ENCODE results near the gene ABLIM1. TPM values are rescaled to one million over a fixed set of nuclear protein-coding genes. Genes with fewer than 3 reads are reported as not detected.

ABLIM1 gene
- total RNA-seq, 2 donors from 2014 or later, result 359 to 404 TPM

DNA sequence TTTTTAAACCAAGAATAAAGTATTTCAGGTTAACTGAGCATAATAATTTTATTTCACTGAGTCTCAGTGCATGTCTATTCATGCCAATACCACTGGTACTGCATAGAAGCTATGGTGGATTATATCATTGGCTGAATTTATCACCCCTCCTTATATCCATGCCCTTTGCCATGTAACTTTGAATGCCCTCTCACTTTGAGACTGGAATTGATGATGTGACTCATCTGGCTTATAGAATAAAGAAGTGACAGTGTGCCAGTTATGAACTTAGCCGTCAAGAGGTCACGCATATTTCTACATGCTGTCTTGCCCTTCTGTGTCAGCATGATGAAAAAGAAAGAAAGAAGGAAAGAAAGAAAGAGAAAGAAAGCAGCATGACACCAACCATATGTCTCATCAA lies 20.7 kb upstream of the ABLIM1 start:
- no peak for DNase-seq (ENCODE audit: low spot score)
- H3K27ac ChIP-seq, result peak overlapping the region; percentile 9 to 50
- no peaks in the 10 kb centered on the region for H3K27me3 ChIP-seq
- TF ChIP-seq, protein P1, sequence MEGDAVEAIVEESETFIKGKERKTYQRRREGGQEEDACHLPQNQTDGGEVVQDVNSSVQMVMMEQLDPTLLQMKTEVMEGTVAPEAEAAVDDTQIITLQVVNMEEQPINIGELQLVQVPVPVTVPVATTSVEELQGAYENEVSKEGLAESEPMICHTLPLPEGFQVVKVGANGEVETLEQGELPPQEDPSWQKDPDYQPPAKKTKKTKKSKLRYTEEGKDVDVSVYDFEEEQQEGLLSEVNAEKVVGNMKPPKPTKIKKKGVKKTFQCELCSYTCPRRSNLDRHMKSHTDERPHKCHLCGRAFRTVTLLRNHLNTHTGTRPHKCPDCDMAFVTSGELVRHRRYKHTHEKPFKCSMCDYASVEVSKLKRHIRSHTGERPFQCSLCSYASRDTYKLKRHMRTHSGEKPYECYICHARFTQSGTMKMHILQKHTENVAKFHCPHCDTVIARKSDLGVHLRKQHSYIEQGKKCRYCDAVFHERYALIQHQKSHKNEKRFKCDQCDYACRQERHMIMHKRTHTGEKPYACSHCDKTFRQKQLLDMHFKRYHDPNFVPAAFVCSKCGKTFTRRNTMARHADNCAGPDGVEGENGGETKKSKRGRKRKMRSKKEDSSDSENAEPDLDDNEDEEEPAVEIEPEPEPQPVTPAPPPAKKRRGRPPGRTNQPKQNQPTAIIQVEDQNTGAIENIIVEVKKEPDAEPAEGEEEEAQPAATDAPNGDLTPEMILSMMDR (IDR thresholded peaks at IDR 0.05), result no peak
- H3K36me3 ChIP-seq, result no peaks in the 10 kb centered on the region
- no peak overlapping the region for H3K4me3 ChIP-seq
- H3K9me3 ChIP-seq, result no peaks in the 10 kb centered on the region
- peaks cover 0 to 29% of the 10 kb centered on the region in 2 donors for H3K4me1 ChIP-seq

- no peak overlapping the region for H3K4me3 ChIP-seq
- no peaks in the 10 kb centered on the region for H3K36me3 ChIP-seq
- DNase-seq (ENCODE audit: low spot score), result no peak
- H3K27ac ChIP-seq, result peak overlapping the region; percentile 9 to 50
- no peaks in the 10 kb centered on the region for H3K9me3 ChIP-seq
- H3K27me3 ChIP-seq, result no peaks in the 10 kb centered on the region
- peaks cover 0 to 26% of the 10 kb centered on the region in 2 donors for H3K4me1 ChIP-seq
- TF ChIP-seq, protein P1 (IDR thresholded peaks at IDR 0.05), result no peak
These were observed 20.3 kb upstream of the ABLIM1 start for GRCh38 chr10:114678336-114678735.

GRCh38 chr10:114674346-114674745 lies 16.3 kb upstream of the ABLIM1 start:
- no peak overlapping the region for H3K4me3 ChIP-seq
- DNase-seq (ENCODE audit: low spot score), result no peak
- TF ChIP-seq, protein P1 (IDR thresholded peaks at IDR 0.05), result no peak
- no peaks in the 10 kb centered on the region for H3K9me3 ChIP-seq
- no peaks in the 10 kb centered on the region for H3K36me3 ChIP-seq
- H3K27ac ChIP-seq, result no peak overlapping the region
- no peaks in the 10 kb centered on the region for H3K27me3 ChIP-seq
- peaks cover 0 to 2% of the 10 kb centered on the region in 2 donors for H3K4me1 ChIP-seq

GRCh38 chr10:114669648-114670047 lies 11.6 kb upstream of the ABLIM1 start:
- no peak overlapping the region for H3K27ac ChIP-seq
- H3K36me3 ChIP-seq, result no peaks in the 10 kb centered on the region
- peaks cover 0 to 20% of the 10 kb centered on the region in 2 donors for H3K4me1 ChIP-seq
- H3K4me3 ChIP-seq, result no peak overlapping the region
- TF ChIP-seq, protein P1 (IDR thresholded peaks at IDR 0.05), result no peak
- no peak for DNase-seq (ENCODE audit: low spot score)
- no peaks in the 10 kb centered on the region for H3K27me3 ChIP-seq
- no peaks in the 10 kb centered on the region for H3K9me3 ChIP-seq

DNA sequence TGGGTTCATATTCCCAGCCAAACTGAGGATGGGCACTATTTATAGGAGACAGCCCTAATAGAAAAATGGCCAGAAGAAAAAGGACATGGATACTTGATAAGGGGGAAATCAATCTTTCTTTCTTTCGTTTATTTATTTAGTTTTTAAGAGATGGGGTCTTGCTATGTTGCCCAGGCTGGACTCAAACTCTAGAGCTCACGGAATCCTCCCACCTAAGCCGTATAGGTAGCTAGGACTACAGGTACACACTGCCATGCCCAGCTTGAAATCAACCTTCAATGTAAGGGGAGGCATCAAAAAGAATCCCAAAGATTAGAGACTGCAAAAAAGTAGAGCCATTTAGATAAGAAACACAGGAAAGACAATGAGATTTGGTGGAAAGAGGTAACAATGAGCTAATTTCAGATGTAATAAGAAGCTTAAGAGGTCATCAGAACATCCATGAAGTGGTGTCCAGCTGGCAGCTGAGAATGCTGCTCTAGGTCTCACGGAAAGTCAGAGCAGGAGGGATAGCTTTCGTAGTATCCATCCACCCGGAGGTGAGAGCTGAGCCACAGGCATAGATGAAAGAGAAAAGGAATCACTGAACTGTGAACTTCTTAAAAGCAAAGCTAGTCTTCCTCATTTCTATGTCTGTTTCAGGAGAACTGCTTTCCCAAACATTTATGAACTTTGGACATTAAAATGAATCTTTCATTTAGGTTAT lies 10.5 kb upstream of the ABLIM1 start:
- TF ChIP-seq, protein P1 (IDR thresholded peaks at IDR 0.05), result no peak

DNA sequence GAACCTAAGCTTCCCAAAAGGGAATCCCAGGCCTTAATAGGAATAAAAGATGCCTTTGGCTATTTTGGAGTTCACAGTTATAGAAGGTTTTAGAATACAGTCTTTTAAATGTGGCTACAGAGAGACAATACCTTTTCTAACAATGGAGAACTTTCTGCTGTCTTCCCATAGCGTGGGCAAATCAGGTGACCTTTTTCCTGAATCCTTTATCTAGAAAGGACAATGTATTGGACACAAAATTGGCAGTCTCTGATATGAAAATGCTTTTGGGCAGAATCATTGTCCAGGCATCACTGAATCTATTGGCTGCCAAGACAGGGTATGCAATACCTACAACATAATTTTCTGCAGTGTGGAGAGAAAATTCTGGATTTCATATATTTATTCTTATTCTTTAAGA lies 7.8 kb upstream of the ABLIM1 start:
- H3K4me1 ChIP-seq, result peaks cover 0 to 58% of the 10 kb centered on the region in 2 donors
- no peaks in the 10 kb centered on the region for H3K9me3 ChIP-seq
- no peak overlapping the region for H3K4me3 ChIP-seq
- no peaks in the 10 kb centered on the region for H3K27me3 ChIP-seq
- peak overlapping the region; percentile 49 to 54 for H3K27ac ChIP-seq
- TF ChIP-seq, protein P1 (IDR thresholded peaks at IDR 0.05), result no peak
- H3K36me3 ChIP-seq, result no peaks in the 10 kb centered on the region
- DNase-seq (ENCODE audit: low spot score), result no peak

More for the DNA sequence above, 10.5 kb upstream of the ABLIM1 start:
- Histone ChIP-seq H3K36me3 (no peaks in the 10 kb centered on the region), H3K9me3 (no peaks in the 10 kb centered on the region), H3K4me1 (peaks cover 0 to 31% of the 10 kb centered on the region in 2 donors), H3K27ac (no peak overlapping the region), H3K4me3 (no peak overlapping the region), H3K27me3 (no peaks in the 10 kb centered on the region)
- DNase-seq (ENCODE audit: low spot score), result no peak
